Measurements from ENCODE around the gene PASK.

The PASK gene

DNA sequence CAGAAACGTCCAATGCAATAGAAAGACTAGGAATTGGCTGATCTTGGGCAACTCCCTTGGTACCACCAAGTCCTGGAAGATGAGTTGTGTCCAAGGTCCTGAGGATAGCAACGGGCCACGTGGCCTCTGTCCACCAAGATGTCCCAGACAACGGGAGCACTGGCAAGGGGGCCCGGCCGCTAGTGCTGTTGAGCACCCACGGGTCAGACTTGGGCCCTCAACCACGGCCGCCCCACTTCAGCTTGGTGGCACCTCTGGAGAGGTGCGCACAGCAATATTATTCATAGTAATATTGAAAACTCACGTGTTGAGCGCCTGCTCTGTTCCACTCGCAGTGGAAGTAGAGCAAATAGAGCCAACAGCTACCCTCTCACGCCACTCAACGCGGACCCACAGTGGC, 19.0 kb downstream of the PASK start:
- in situ Hi-C loops (cut with HindIII; ENCODE audit: low sequenced_read_pairs) = no loop called here

DNA sequence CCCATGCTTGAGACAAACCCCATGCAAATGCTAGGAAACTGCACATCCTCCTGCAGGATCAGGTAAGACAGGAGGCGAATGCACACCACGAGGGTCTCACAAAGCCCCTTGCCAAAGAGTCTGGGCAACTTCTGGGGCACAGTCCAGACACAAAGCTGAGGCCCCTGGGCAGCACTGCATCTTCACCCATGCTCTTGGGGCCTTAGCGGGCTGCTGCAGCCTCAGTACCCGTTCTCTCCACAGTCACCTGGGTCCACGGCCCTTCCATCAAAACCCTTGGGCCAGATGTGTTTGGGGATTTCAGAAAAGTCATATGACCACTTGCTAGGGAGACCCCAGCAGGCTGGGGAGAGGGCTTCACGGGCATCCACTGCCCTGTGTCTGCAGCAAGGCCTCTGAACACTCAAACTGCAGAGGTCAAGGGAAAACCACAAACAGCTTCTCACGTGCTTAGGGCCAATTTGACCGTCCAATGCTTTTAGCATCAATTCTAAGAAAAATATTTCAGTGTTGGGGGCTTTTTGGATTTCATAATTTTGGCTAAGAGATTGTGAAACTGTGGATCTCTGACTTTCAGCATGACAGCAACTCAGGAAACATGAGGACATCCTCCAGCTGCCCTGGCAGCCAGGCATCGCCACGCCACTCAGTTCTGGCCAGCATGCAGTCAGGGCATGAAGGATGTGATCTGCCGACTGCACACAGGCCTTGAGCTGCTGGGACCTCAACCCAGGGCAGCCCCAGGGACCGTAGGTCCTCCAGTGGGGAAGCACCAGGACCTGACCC, 20.0 kb downstream of the PASK start:
- in situ Hi-C loops (cut with HindIII; ENCODE audit: low sequenced_read_pairs) = no loop called here

DNA sequence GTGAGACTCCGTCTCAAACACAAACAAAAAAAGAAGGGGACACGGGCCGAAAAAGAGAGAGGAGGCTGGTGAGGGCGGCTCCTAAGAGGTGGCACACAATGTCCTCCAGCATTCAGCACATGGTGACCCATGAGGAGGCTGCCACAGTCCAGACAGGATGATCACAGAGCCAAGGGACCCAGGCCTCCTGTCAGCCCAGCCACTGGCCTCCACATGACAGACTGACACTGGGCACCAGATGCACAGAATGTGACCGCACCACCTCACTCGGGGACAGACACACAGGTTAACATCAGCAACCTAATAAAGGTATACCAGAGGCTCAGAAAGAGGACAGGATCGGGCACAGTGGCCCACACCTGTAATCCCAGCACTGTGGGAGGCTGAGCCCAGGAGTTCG, 21.0 kb downstream of the PASK start:
- in situ Hi-C loops (cut with HindIII; ENCODE audit: low sequenced_read_pairs) = no loop called here

DNA sequence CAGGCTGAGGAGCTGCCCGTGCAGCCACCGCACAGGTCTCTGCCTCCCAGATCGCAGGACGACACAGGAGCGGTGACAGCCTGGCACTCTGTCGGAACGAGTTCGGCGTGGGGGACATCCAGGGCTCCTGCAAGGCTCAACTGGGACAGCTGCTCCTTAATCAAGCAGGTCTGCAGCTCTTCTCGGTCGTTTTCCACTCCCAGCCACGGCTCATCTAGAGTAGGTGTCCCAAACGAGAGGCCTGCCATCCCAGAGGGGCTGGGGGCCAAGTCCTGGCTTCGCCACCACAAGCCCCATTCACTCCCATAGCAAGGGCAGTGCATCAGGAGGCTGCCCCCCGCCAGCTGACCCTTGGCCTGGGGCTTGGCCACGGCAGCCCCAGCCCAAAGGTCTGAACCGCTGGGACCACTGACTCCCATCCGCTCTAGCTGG, 22.5 kb downstream of the PASK start:
- in situ Hi-C loops (cut with HindIII; ENCODE audit: low sequenced_read_pairs) = no loop called here

DNA sequence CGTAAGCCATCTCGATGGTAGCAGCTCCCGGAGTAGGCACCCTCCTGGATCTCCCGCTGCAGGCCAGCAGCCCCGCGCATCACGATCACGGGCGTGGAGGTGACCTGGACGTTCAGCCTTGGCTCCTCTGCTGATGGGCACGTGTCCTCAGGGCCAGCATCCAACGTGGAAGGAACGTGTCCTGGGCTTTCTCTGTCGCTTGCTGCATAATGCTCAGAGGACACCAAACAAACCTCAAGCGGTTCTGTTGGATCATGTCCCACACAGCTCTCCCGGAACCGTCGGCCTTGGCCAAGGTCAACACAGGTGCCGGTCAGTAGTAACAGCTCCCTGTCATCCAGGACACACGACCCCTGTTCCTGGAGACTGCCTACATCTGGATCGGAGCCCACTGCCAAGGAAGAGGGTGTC, 23.1 kb downstream of the PASK start:
- in situ Hi-C loops (cut with HindIII; ENCODE audit: low sequenced_read_pairs) = no loop called here

DNA sequence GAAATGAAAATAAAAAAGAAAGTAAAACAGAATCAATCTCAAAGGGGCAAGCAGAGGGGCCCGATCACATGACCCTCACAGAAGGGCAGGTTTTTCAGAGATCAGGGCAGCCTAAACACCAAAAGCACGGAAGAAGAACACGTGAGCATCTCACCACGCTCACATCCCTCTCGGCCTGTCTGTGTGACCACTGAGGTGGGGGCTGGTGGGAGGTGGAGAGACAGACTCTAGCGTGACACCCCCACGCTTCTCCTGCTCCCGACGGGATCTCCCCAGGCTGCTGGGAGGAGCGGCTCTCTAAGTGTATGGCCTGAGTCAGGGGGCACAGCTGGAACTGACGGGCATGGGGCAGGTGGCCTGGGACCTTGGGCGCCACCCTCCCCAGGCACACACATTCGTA, 23.6 kb downstream of the PASK start:
- in situ Hi-C loops (cut with HindIII; ENCODE audit: low sequenced_read_pairs) = no loop called here

DNA sequence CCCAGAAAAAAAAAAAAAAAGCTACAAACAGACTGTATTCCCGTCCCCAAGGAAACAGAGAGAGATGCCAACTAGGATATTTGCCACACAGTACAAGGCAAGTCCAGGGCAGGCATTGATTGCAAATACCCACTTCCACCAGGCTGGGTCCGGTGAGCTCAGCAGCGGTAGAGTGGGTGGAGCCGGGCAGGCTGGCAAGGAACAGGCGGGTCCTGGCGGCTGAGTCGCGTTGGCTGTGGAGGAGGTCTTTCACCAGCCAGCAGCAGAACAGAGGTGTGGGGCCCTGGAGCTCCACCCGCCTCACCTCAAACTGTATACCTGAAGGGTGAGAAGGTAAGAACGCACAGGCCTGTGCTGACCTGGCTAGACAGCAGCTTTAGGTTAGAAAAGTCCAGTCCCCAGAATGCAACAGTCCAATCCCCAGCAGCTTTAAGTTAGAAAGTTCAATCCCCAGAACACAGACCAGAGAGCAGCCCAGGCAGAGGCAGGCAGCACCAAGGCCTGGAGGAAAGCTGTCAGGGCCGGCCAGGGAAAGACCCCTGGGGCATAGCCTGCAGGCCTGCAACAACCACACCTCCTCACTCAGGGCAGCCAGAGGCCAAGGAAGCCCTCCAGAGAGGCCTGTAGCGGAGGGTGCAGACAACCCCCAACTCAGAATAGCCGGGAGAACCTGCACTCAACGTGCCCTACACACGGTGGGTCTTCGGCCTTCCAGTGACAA, 25.3 kb downstream of the PASK start:
- in situ Hi-C loops (cut with HindIII; ENCODE audit: low sequenced_read_pairs) = no loop called here

DNA sequence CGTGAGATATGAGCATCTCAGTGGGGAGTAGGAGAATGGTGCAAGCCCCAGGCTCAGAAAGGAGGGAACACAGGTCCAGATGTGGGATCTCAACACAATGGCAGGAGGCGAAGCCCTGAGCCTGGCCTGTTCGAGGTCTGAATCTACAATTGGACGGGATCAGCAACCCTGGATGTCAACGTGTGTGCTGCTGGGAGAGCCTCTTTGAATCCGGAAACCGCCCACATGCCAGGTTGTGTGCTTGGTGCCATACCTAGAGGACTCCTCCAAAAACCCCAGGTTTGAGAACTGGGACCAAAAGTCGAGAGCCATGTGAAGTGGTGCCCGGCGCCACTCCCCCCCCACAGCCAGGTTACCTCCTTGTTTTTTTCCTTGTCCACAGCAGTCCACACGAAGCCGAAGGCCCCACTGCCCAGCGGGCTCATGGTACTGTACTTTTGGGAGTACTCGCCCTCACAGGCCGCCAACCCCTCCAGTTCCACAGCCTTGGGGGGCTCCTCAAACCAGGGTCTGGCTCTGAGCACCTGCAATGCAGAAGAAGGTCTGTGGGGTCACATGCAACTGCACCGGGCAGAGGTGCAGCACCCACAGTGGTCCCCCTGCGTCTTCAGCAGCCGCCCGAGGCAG, 26.8 kb downstream of the PASK start:
- in situ Hi-C loops (cut with HindIII; ENCODE audit: low sequenced_read_pairs) = no loop called here

DNA sequence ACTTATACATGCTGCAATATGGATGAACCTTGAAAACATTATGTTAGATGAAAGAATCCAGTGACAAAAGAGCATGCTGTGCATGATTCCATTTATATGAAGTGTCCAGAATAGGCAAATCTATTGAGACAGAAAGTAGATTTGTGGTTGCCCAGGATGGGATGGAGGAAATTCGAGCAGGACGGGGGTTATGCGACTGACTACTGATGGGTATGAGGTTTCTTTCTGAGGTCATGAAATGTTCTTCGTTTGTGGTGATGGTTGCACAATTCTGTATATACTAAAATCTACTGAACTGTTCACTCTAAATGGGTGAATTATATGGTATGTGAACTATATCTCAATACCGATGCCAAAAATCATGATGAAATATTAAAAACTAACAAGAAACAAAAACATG, 28.3 kb downstream of the PASK start:
- in situ Hi-C loops (cut with HindIII; ENCODE audit: low sequenced_read_pairs) = no loop called here

DNA sequence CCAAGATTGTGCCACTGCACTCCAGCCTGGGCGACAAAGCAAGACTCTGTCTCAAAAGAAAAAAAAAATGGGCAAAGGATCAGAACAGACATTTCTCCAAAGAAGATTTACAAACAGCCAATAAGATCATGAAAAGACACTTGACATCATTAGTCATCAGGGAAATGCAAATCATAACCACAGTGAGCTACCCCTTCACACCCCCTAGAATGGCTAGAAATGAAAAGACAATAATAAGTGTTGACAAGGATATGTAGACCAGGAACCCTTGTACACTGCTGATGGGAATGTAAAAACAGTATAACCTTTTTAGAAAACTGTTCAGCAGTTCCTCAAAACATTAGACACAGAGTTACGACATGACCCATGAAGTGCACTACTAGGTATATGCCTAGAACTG, 28.8 kb downstream of the PASK start:
- in situ Hi-C loops (cut with HindIII; ENCODE audit: low sequenced_read_pairs) = no loop called here

DNA sequence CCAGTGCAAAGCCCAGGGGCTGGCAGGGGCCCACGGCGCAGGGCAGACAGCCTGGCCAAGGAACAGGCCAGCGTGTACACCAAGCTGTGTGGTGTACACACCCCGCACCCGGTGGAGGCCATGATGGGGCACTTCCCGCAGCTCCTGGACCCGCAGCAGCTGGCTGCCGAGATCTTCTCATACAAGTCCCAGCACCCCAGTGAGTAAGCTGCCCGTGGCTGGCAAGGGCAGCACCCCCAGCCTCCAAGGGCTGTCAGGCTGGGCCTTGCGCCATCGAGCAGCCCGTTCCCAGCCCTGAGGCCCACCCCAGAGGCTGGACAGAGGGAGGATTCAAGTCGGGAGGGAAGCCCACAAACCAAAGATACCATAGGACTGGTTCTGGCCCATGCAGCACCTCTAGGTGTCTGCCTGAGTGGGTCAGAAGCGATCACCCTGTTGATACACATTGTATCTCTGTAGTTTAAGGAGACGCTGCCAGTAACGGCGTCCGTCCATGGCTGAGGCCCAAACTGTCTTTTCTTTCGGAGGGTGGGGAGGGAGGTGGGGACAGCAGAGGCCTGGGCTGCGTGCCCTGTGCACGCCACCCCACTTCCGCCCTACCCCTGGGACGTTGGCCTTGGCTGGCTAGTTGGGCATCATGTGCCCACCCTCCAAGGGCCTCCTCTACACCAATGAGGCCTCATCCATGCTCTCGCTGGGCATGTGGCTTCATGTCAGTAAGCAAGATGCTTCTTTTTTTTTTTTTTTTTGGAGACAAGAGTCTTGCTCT, 30.4 kb downstream of the PASK start:
- in situ Hi-C loops (cut with HindIII; ENCODE audit: low sequenced_read_pairs) = no loop called here

DNA sequence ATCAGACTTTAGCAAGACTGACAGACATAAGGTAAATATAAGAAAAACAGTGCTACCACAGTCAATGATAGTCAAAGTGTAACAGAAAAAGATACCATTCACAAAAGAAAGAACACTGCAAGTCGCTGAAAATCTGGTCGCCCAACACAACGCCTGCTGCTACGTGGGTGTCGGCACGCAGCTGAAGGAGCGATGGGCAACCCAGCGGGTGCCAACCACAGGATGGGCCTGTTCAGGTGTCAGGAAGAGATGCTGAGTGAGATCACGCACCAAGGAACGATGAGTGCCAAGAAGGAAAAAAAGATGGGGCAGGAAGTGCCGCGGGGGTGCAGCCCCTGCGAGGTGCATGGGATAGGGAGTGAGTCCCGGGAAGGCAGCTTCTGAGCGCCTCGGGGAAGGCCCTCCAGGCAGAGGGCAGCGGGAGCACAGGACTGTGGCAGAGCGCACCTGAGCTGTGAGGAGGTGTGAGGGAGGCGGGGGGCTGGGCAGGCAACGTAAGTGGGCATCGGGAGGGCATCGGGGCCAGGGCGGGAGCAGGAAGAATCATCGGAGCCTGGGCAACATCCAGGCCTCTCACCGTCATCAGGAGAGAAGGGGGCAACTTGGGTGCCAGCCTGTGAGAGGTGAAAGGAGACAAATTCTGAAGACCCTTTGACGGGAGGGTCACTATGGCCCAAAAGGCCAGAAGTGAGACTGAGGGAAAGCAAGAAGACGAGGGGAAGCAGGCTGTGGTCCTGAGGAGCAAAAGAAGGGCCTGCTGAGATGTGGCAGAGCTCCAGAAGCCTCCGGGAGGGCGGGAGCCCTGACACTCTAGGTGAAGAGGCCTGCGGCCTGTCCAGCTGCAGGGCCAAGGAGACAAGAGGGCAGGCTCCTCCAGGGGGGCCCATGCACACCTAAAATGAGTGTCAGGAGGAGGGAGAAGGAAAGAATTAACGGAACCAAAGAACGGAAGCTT, 32.4 kb downstream of the PASK start:
- in situ Hi-C loops (cut with HindIII; ENCODE audit: low sequenced_read_pairs) = no loop called here

DNA sequence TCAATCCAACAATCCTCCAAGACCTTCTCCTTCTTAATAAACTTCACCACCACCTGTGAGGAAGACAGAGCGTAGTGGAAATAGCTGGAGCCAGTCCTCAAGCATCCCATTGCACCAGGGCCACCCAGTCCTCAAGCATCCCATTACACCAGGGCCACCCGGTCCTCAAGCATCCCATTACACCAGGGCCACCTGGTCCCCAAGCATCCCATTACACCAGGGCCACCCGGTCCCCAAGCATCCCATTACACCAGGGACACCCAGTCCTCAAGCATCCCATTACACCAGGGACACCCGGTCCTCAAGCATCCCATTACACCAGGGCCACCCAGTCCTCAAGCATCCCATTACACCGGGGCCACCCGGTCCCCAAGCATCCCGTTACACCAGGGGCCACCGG, 33.9 kb downstream of the PASK start:
- in situ Hi-C loops (cut with HindIII; ENCODE audit: low sequenced_read_pairs) = no loop called here

DNA sequence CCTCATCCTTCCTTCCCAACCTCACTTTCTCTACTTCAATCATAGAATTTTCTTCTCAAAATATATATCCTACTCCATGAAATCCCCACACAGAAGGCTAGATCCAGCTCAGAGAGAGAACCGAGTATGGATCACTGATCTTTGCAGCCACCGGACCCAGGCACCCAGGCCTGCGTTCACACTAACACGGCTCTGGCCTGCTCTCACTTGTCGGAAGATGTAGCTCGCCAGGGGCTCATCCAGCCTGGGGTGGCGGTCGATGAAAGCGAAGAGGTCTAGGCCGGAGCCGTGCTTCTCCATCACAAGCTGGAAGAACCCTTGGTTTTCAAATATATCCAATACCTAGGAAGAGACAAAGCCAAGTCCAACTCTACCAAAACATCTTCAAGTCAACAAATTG, 34.4 kb downstream of the PASK start:
- in situ Hi-C loops (cut with HindIII; ENCODE audit: low sequenced_read_pairs) = no loop called here

DNA sequence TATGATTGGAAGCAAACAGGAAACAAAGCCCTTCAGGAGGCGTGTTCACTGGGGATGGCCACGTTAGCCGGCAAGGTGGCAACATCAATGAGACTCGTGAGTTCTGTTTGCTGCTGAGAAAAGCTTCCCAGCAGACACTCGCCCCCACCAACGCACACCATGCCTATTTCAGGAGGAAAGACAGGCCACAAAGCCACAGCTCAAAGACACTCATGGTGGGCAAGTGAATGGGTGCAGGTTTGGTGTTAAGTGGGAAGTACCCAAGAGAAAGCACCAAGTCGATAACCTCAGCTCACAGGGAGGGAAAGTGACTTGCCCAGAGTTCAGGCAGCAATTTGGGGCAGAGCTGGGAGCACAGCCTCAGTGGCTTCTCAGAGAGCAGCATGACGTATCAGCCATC, 36.7 kb downstream of the PASK start:
- in situ Hi-C loops (cut with HindIII; ENCODE audit: low sequenced_read_pairs) = no loop called here

DNA sequence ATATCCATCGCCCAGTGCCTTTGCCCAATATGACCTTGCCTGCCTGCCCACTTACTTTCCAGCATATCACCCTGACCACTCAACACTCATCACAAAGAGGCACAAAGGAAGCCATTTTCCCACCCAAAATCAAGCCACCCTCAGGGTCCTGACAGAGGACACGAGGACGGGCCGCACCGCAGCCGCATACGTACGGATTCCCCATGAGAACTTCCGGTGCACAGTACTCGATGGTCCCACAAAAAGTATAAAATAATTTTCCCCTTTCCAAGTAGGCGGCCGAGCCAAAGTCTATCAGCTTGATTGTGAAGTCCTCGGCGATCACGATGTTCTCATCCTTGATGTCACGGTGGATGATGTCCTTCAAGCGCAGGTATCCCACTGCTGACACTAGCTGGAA, 37.2 kb downstream of the PASK start:
- in situ Hi-C loops (cut with HindIII; ENCODE audit: low sequenced_read_pairs) = no loop called here

DNA sequence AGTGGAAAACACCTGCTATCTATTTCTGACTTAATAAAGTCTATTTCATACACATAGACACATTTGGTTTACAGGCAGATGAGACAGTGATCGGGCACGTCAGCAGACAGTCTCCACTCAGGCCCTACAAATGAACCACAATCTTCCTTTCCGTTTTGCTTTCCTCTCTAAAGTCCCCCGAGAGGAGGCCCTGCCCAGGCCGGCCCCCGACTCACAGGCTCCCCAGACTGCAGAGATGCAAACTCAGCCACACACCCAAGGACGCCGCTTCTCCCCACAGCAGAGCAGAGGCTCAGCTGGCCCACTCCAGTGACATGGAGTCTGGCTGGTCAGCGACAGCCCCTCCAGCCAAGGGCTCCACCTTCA, 37.8 kb downstream of the PASK start:
- in situ Hi-C loops (cut with HindIII; ENCODE audit: low sequenced_read_pairs) = no loop called here

DNA sequence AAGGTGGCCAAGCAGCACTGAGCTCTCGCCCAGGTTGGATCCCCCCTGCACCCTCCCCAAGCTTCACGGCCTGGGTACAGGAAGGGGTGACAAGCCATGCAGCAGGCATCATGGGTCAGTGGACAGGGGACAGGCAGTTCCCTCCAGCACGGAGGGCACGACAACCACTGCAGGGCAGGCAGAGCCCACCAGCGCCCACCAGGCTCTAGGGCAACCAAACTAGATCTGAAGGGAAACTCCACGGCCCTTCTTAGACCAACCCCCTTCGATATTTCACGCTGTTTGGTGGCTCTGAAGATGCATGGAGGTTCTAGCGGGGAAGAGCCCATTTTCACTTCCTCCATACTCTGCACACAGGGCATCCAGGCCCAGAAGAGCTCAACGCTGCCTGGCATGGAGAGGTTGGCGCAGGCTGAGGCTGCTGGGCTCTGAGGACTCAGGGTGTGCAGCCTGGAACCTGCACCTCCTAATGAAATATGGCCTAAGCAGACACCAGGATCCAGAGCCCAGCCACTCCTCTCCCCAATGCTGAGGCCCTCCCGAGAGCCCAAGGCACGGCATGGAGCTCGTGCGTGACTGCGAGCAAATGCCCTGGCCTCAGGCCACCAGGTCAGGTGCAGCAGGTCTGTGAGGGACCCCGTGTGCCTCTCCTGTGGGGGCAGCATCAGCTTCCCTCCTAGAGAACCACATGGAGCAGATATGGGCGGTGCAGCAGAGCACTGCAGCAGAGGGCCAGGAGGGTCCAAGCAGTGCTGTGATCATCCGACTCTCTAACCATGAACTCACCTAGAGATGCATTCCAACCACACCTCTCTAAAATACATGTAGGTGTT, 38.4 kb downstream of the PASK start:
- in situ Hi-C loops (cut with HindIII; ENCODE audit: low sequenced_read_pairs) = no loop called here

DNA sequence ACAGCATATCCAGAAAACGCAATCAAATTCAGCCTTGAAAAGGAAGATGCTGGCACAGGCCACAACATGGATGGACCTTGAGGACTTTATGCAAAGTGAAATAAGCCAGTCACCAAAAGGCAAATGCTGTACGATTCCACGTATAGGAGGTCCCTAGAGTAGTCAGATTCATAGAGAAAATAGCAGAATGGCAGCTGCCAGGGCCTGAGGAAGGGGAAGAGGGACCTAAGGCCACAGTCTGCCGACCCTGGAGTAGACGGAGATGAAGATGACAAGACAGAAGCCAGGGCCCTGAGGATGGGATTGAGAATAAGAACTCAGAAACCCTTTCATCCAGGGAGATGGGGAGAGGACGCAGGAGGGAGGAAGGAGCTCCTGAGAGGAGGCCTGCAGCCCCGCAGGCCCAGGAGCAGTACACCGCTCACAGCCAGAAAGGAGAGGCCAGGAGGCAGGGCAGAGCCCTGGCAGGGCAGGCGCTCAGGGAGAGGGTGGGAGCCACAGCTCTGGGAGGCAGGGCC, 39.1 kb downstream of the PASK start:
- in situ Hi-C loops (cut with HindIII; ENCODE audit: low sequenced_read_pairs) = no loop called here
